SK-N-SH treated with all-trans-retinoic acid at 6 μM for 48 hours (cell line): Measurements from ENCODE around the gene EIF4ENIF1.

ENCODE experiments used
- ATAC-seq: fragments of 200-7000 bp; cut with Tn5 transposase; 3 replicates; pipeline ENCODE4 v1.9.1; 2020; ENCODE audit warnings: mild to moderate bottlenecking, moderate library complexity
- ARNTL ChIP-seq: fragments of 450-650 bp; formaldehyde crosslinking; IDR thresholded peaks from 2 replicates; pipeline ENCODE4 v1.5.0; 2020; ENCODE audit warnings: low read depth, mild to moderate bottlenecking, moderate library complexity, borderline replicate concordance
- ESRRG ChIP-seq: fragments of 250-450 bp; sonication (Bioruptor Pico); IDR thresholded peaks from 2 replicates; pipeline ENCODE4 v1.6.1; 2021; ENCODE audit warnings: mild to moderate bottlenecking
- GLIS3 ChIP-seq: fragments of 250-450 bp; sonication (Bioruptor Pico); IDR thresholded peaks from 2 replicates; pipeline ENCODE4 v1.5.0; 2020; ENCODE audit warnings: mild to moderate bottlenecking, moderate library complexity
- ISL1 ChIP-seq: fragments of 250-450 bp; sonication (Bioruptor Pico); IDR thresholded peaks from 2 replicates; pipeline ENCODE4 v2.1.2; 2022; ENCODE audit warnings: mild to moderate bottlenecking, moderate library complexity
- OSR1 ChIP-seq: fragments of 250-450 bp; sonication (Bioruptor Pico); IDR thresholded peaks from 2 replicates; pipeline ENCODE4 v1.8.0; 2022; ENCODE audit warnings: moderate library complexity, mild to moderate bottlenecking, inconsistent platforms
- PATZ1 ChIP-seq: fragments of 250-450 bp; sonication (Bioruptor Pico); IDR thresholded peaks from 2 replicates; pipeline ENCODE4 v1.8.0; 2020; ENCODE audit warnings: mild to moderate bottlenecking, moderate library complexity, borderline replicate concordance
- PPARA ChIP-seq: fragments of 250-450 bp; sonication (Bioruptor Pico); IDR thresholded peaks from 2 replicates; pipeline ENCODE4 v1.5.0; 2020; ENCODE audit warnings: mild to moderate bottlenecking, borderline replicate concordance
- RARB ChIP-seq: fragments of 250-450 bp; sonication (Bioruptor Pico); IDR thresholded peaks from 2 replicates; pipeline ENCODE4 v1.8.0; 2021; ENCODE audit warnings: mild to moderate bottlenecking, moderate library complexity
- SNAI2 ChIP-seq: fragments of 250-450 bp; sonication (Bioruptor Pico); IDR thresholded peaks from 2 replicates; pipeline ENCODE4 v1.5.0; 2020; ENCODE audit warnings: mild to moderate bottlenecking, moderate library complexity
- TCF4 ChIP-seq: fragments of 250-450 bp; sonication (Bioruptor Pico); IDR thresholded peaks from 2 replicates; pipeline ENCODE4 v1.8.0; 2021; ENCODE audit warnings: mild to moderate bottlenecking, moderate library complexity, borderline replicate concordance
- TOX ChIP-seq: fragments of 250-450 bp; sonication (Bioruptor Pico); IDR thresholded peaks from 2 replicates; pipeline ENCODE4 v1.8.0; 2021; ENCODE audit warnings: mild to moderate bottlenecking, moderate library complexity, borderline replicate concordance
- TSHZ2 ChIP-seq: fragments of 250-450 bp; sonication (Bioruptor Pico); IDR thresholded peaks from 2 replicates; pipeline ENCODE4 v1.5.0; 2020; ENCODE audit warnings: mild to moderate bottlenecking, moderate library complexity
- ZFP30 ChIP-seq: fragments of 450-650 bp; formaldehyde crosslinking; IDR thresholded peaks from 2 replicates; pipeline ENCODE4 v1.5.0; 2022; ENCODE audit warnings: mild to moderate bottlenecking, moderate library complexity
- ZNF565 ChIP-seq: fragments of 450-650 bp; formaldehyde crosslinking; conservative IDR thresholded peaks from 2 replicates; pipeline ENCODE4 v1.5.0; 2020; ENCODE audit warnings: low read depth, mild to moderate bottlenecking, moderate library complexity
- ZNF8 ChIP-seq: fragments of 450-650 bp; formaldehyde crosslinking; IDR thresholded peaks from 2 replicates; pipeline ENCODE4 v1.5.0; 2020; ENCODE audit warnings: mild to moderate bottlenecking, moderate library complexity
- TF ChIP-seq, protein P1 (sequence below): fragments of 250-450 bp; sonication (Bioruptor Pico); IDR thresholded peaks from 2 replicates; pipeline ENCODE4 v1.8.0; 2021; ENCODE audit warnings: low read depth, mild to moderate bottlenecking, moderate library complexity, borderline replicate concordance
- TF ChIP-seq, protein P2 (sequence below): fragments of 250-450 bp; sonication (Bioruptor Pico); IDR thresholded peaks from 2 replicates; pipeline ENCODE4 v1.5.1; 2020; ENCODE audit warnings: low read depth, mild to moderate bottlenecking, moderate library complexity
- TF ChIP-seq, protein P3 (sequence below): fragments of 250-450 bp; sonication (Bioruptor Pico); IDR thresholded peaks from 2 replicates; pipeline ENCODE4 v1.5.1; 2021; ENCODE audit warnings: mild to moderate bottlenecking, moderate library complexity

The EIF4ENIF1 gene

DNA sequence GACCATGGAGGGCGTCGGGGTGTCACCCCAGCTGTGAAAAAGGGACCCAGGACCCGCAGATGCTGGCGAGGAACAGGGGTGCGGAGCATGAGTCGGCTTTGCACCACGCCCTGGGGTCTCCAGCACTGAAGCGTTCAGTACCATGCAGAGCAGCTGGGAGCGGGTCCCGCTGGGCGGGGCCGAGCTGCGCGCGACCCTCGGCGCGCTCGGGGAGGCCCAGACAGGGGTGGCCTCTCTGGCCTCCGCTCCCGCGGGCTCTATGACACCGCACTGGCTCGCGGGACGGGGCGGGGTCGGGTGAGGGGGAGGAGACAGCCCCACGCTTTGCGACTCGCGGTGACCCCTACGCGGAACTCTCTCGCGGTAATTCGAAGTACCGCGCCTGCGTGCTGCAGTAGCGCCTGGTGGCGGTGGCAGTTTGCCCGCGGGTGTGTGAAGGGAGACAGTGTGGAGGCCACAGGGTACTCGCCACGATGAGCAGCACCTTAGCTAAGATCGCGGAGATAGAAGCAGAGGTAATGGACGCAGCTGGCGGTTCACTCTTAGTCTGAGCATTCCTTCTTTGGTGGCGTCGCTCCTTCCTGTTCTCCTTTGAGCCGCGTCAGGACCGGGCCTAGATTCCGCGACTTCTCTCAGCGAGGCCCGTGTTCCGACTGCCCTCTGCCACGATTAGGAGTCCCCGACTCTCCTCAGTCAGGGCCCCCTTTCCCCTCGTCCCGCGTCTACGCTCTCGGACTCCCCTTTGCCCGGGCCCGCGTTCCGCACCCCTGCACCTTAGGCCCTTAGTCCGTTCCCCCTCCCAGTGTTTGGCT is 90.2 kb downstream of the EIF4ENIF1 start, which contains the start of gene DRG1:
TSS of gene DRG1 (plus strand) at position 394 of the 812 bp plus-strand sequence. CDS start at position 474, 80 bp downstream.
- peak; percentile 99 for ATAC-seq
- TF ChIP-seq TCF4 (CRISPR knock-in tag) (no peak), TSHZ2 (CRISPR knock-in tag) (0 out of 2 replicates have a peak, but pooled peaks have one; percentile 20), ZNF565 (no peak)

DNA sequence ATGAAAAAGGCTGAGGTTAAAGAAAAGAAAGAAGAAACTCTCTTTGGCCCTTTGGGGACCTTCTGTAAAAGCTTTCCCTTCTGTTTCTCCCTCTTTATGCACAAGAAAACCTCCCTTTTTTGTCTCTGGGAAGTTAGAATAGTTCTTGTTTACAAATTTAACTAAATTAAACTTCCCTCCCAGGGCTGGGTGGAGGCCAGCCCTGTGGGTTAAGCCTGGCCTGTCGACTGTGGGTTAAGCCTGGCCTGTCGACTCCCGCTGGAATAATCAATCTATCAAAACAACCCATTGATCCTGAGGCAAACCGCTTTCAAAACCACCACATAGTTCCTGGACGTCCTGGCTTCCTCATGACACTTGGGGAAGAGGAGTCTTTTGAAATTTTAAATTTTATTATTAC is 91.4 kb downstream of the EIF4ENIF1 start:
- no peak for TF ChIP-seq RARB (CRISPR knock-in tag)
- TF ChIP-seq ZNF565: no peak
- TF ChIP-seq GLIS3 (CRISPR knock-in tag): no peak
- TF ChIP-seq ISL1 (CRISPR knock-in tag): no peak
- TF ChIP-seq ZNF8 (CRISPR knock-in tag): no peak
- no peak for TF ChIP-seq TSHZ2 (CRISPR knock-in tag)
- TF ChIP-seq, protein P1, sequence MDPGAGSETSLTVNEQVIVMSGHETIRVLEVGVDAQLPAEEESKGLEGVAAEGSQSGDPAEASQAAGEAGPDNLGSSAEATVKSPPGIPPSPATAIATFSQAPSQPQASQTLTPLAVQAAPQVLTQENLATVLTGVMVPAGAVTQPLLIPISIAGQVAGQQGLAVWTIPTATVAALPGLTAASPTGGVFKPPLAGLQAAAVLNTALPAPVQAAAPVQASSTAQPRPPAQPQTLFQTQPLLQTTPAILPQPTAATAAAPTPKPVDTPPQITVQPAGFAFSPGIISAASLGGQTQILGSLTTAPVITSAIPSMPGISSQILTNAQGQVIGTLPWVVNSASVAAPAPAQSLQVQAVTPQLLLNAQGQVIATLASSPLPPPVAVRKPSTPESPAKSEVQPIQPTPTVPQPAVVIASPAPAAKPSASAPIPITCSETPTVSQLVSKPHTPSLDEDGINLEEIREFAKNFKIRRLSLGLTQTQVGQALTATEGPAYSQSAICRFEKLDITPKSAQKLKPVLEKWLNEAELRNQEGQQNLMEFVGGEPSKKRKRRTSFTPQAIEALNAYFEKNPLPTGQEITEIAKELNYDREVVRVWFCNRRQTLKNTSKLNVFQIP (CRISPR knock-in tag): no peak
- no peak for TF ChIP-seq PATZ1 (CRISPR knock-in tag)
- no peak for TF ChIP-seq ARNTL (CRISPR knock-in tag)
- TF ChIP-seq PPARA (CRISPR knock-in tag): no peak
- TF ChIP-seq, protein P2, sequence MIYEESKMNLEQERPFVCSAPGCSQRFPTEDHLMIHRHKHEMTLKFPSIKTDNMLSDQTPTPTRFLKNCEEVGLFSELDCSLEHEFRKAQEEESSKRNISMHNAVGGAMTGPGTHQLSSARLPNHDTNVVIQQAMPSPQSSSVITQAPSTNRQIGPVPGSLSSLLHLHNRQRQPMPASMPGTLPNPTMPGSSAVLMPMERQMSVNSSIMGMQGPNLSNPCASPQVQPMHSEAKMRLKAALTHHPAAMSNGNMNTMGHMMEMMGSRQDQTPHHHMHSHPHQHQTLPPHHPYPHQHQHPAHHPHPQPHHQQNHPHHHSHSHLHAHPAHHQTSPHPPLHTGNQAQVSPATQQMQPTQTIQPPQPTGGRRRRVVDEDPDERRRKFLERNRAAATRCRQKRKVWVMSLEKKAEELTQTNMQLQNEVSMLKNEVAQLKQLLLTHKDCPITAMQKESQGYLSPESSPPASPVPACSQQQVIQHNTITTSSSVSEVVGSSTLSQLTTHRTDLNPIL (CRISPR knock-in tag): no peak
- TF ChIP-seq TOX (CRISPR knock-in tag): no peak
- no peak for ATAC-seq

GRCh38 chr22:31394326-31394725 is 95.3 kb downstream of the EIF4ENIF1 start:
- ATAC-seq: no peak
- TF ChIP-seq OSR1 (CRISPR knock-in tag): no peak
- TF ChIP-seq ESRRG: no peak
- TF ChIP-seq RARB (CRISPR knock-in tag): no peak
- TF ChIP-seq SNAI2 (CRISPR knock-in tag): no peak
- TF ChIP-seq TSHZ2 (CRISPR knock-in tag): no peak
- TF ChIP-seq ZFP30 (CRISPR knock-in tag): no peak
- TF ChIP-seq, protein P3, sequence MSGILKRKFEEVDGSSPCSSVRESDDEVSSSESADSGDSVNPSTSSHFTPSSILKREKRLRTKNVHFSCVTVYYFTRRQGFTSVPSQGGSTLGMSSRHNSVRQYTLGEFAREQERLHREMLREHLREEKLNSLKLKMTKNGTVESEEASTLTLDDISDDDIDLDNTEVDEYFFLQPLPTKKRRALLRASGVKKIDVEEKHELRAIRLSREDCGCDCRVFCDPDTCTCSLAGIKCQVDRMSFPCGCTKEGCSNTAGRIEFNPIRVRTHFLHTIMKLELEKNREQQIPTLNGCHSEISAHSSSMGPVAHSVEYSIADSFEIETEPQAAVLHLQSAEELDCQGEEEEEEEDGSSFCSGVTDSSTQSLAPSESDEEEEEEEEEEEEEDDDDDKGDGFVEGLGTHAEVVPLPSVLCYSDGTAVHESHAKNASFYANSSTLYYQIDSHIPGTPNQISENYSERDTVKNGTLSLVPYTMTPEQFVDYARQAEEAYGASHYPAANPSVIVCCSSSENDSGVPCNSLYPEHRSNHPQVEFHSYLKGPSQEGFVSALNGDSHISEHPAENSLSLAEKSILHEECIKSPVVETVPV (CRISPR knock-in tag): no peak
